Ascending aorta (tissue), 2 donors: ENCODE measurements around the gene ARSB. TPM values are rescaled to one million over a fixed set of nuclear protein-coding genes. Genes with fewer than 3 reads are reported as not detected.

ENCODE experiments used
- DNase-seq, 2 donors: peaks; one replicate each; pipeline ENCODE4 v3.0.0-alpha.2; 2019; ENCODE audit warnings: low spot score in 2 of 2
- H3K27ac ChIP-seq, 2 donors: fragments of 200-600 bp; sonication (generic); one replicate each; pipeline ENCODE4 v1.5.1; 2016 to 2017; ENCODE audit warnings: mild to moderate bottlenecking in 1 of 2
- H3K27me3 ChIP-seq: fragments of 200-600 bp; sonication (generic); one replicate; pipeline ENCODE4 v1.5.1; 2017
- H3K36me3 ChIP-seq, 2 donors: fragments of 200-600 bp; sonication (generic); one replicate each; pipeline ENCODE4 v1.5.1; 2016
- H3K4me1 ChIP-seq, 2 donors: fragments of 200-600 bp; sonication (generic); one replicate each; pipeline ENCODE4 v1.5.1; 2016 to 2017; ENCODE audit warnings: mild to moderate bottlenecking in 1 of 2
- H3K4me3 ChIP-seq, 2 donors: fragments of 200-600 bp; sonication (generic); one replicate each; pipeline ENCODE4 v1.5.1; 2016 to 2017; ENCODE audit warnings: mild to moderate bottlenecking in 1 of 2
- H3K9me3 ChIP-seq, 2 donors: fragments of 200-600 bp; sonication (generic); one replicate each; pipeline ENCODE4 v1.5.1; 2016
- intact Hi-C: fragments of 100-400 bp; cut with DNase I; formaldehyde crosslinking; loops from one replicate; pipeline ENCODE4 v1.15.1; 2023
- total RNA-seq: library from RNA; depleted of rRNA; stranded (reverse); fragments of >200 nt; gene quantifications from one replicate; pipeline ENCODE4 v1.1.0, GENCODE V29; 2016
- TF ChIP-seq, protein P1 (sequence below), 3 experiments: fragments of 200-600 bp in 2 of 3; fragments of 450-650 bp in 1 of 3; sonication (generic) in 2 of 3; IDR thresholded peaks; one replicate each; pipeline ENCODE4 v1.5.1; 2016 to 2019; ENCODE audit warnings: antibody characterized with exemption in 3 of 3, mild to moderate bottlenecking in 1 of 3, moderate library complexity in 1 of 3

ARSB gene
- total RNA-seq, 1 donor from 2014 or later, result 18.6 TPM

DNA sequence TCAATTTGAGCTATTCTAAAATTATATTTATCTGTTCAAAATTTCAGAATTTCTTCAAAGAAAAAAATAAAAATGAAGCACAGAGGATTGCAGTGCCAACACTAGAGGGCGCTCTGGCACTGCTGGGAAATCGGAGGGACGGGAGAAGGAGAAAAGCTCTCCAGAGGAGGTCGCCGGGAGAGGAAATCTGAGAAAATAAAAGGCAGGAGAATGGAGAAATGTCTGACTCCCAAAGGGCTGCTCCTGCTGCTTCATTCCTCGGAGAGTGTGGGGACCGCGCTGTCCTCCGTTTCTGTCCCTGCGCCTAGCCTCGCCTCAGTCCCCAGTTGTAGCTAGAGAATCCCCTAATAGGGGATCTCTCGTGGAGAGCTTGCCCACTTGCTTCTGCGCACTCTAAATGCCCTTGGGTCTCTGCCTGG, 40.0 kb upstream of the ARSB start:
- intact Hi-C loops, result loop anchor here (1.0 kb wide), 1 partner anchor 108 kb away; no protein-coding TSS in a partner anchor
- H3K4me3 ChIP-seq, result peak overlapping the region; percentile 24 to 58

DNA sequence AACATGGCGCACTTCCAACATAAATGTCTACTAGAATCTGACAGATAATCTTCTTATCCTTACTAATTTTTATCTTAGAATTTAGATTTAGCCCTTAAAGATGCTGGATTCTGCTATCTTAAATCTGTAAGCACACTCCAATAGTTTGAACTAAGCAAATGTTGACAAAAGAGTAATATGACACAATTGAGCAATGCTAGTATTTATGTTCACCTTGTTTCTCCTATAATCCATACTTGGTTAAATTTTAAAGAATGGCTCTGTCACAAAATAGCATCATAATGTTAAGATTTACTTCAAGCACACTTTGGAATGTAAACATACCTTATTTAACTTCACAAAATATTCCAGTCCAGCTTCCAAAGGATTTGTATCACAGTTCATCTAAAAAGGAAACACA, 38.8 kb upstream of the ARSB start:
- H3K27ac ChIP-seq, result no peak overlapping the region
- no peaks in the 10 kb centered on the region for H3K9me3 ChIP-seq
- H3K4me1 ChIP-seq, result peaks cover 0 to 11% of the 10 kb centered on the region in 2 donors
- intact Hi-C loops, result loop anchor here (5.0 kb wide), 1 partner anchor 488 kb away; the partner anchor contains the start of gene HOMER1
- H3K4me3 ChIP-seq, result no peak overlapping the region
- TF ChIP-seq, protein P1, sequence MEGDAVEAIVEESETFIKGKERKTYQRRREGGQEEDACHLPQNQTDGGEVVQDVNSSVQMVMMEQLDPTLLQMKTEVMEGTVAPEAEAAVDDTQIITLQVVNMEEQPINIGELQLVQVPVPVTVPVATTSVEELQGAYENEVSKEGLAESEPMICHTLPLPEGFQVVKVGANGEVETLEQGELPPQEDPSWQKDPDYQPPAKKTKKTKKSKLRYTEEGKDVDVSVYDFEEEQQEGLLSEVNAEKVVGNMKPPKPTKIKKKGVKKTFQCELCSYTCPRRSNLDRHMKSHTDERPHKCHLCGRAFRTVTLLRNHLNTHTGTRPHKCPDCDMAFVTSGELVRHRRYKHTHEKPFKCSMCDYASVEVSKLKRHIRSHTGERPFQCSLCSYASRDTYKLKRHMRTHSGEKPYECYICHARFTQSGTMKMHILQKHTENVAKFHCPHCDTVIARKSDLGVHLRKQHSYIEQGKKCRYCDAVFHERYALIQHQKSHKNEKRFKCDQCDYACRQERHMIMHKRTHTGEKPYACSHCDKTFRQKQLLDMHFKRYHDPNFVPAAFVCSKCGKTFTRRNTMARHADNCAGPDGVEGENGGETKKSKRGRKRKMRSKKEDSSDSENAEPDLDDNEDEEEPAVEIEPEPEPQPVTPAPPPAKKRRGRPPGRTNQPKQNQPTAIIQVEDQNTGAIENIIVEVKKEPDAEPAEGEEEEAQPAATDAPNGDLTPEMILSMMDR (IDR thresholded peaks at IDR 0.05), result no peak
- no peak for DNase-seq
- no peaks in the 10 kb centered on the region for H3K36me3 ChIP-seq
- H3K27me3 ChIP-seq, result no peaks in the 10 kb centered on the region

More for the DNA sequence above, 40.0 kb upstream of the ARSB start:
- Histone ChIP-seq H3K9me3 (no peaks in the 10 kb centered on the region), H3K27ac (no peak overlapping the region), H3K27me3 (no peaks in the 10 kb centered on the region), H3K36me3 (no peaks in the 10 kb centered on the region), H3K4me1 (peaks cover 0 to 11% of the 10 kb centered on the region in 2 donors)
- peak in 1 of 2 donors; percentile 68 for DNase-seq
- TF ChIP-seq, protein P1 (IDR thresholded peaks at IDR 0.05), result peak; percentile 73 to 97 (median 88)

DNA sequence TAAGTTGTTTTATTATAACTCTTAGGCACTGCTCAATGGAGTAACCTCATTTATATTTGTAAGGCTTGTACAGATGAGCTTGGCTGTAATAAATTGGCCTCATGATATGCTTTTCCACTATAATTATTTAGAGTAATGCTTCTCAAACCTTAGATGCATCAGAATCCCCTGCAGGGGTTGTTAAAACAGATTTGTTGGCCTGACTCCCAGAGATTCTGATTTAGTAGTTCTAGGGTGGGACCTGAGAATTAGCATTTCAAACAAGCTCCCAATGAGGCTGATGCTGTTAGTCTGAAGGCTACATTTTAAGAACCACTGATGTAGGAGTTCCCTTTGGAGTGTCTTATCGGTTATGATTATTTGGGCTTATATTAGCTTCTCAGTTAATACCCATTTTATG, 38.2 kb upstream of the ARSB start:
- Histone ChIP-seq H3K36me3 (no peaks in the 10 kb centered on the region), H3K4me1 (peaks cover 0 to 11% of the 10 kb centered on the region in 2 donors), H3K9me3 (no peaks in the 10 kb centered on the region), H3K4me3 (no peak overlapping the region), H3K27me3 (no peaks in the 10 kb centered on the region), H3K27ac (no peak overlapping the region)
- TF ChIP-seq, protein P1 (IDR thresholded peaks at IDR 0.05), result no peak
- intact Hi-C loops, result loop anchor here (5.0 kb wide), 1 partner anchor 489 kb away; the partner anchor contains the start of gene HOMER1
- DNase-seq, result no peak

DNA sequence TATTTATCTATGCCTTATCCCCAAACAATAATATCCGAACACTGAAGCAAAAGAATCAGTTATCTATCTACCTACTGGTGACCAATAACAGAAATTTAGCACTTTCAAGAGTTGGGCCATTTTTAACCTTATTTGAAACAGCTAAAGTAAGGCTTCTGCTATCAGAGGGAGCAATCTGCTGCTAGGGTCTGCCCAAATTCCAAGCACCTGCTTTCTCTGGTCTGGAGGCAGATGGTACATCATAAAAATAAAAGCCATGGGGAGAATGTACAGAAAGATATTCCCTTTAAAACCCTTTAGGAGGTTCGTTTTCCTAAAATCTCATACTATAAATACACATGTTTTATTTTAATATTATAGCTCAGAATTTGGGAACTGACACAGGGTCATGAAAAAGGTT, 37.7 kb upstream of the ARSB start:
- H3K4me1 ChIP-seq, result peaks cover 0 to 11% of the 10 kb centered on the region in 2 donors
- H3K36me3 ChIP-seq, result no peaks in the 10 kb centered on the region
- no peak for DNase-seq
- TF ChIP-seq, protein P1 (IDR thresholded peaks at IDR 0.05), result no peak
- intact Hi-C loops, result loop anchor here (5.0 kb wide), 1 partner anchor 490 kb away; the partner anchor contains the start of gene HOMER1
- no peak overlapping the region for H3K27ac ChIP-seq
- H3K9me3 ChIP-seq, result no peaks in the 10 kb centered on the region
- H3K27me3 ChIP-seq, result no peaks in the 10 kb centered on the region
- H3K4me3 ChIP-seq, result no peak overlapping the region

DNA sequence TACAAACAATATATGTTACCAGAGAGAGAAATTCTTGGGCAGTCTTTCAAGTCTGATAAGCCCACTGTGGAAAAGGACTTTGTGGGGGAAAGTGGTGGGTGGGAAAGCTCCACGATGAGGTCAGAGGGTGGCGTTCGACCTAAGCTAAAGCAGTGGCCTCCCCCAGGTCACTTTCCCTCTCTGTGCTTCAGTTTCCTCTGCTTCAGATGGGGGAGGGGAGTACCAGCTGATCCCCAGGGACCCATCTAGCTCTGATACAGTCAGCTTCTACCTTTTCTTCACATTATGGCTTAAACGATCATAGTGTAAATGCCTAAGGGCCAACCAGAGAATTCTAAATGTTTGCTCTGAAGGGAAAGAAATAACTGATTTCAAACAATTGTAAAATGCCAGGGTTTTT, 36.6 kb upstream of the ARSB start:
- Histone ChIP-seq H3K4me3 (no peak overlapping the region), H3K27me3 (no peaks in the 10 kb centered on the region), H3K27ac (no peak overlapping the region), H3K9me3 (no peaks in the 10 kb centered on the region), H3K4me1 (peaks cover 0 to 11% of the 10 kb centered on the region in 2 donors), H3K36me3 (no peaks in the 10 kb centered on the region)
- no peak for DNase-seq
- TF ChIP-seq, protein P1 (IDR thresholded peaks at IDR 0.05), result no peak
- intact Hi-C loops, result loop anchor here (2.0 to 5.0 kb wide), 2 partner anchors 443 to 491 kb away; partner anchors contain the start of gene HOMER1
